HG03139 (cell line): ENCODE measurements around the gene DCAF6.

Experiments used
- ATAC-seq: cut with Tn5 transposase; IDR thresholded peaks from one replicate; pipeline ENCODE4 v1.9.1; 2021; ENCODE audit not compliant: unreplicated experiment

Gene DCAF6

DNA sequence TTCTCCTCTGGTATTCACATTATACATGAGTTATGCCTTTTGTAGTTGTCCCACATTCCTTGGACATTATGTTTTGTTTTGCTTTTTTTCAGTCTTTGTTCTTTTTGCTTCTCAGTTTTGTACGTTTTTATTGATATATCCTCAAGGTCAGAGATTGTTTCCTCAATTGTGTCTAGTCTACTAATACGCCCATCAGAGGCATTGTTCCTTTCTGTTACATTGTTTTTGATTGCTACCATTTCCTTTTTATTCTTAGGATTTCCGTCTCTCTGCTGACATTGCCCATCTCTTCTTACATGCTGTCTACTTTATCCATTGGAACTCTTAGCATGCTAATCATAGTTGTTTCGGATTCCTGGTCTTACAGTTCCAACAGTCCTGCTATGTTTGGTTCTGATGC lies 28.2 kb downstream of the DCAF6 start:
- no peak for ATAC-seq

DNA sequence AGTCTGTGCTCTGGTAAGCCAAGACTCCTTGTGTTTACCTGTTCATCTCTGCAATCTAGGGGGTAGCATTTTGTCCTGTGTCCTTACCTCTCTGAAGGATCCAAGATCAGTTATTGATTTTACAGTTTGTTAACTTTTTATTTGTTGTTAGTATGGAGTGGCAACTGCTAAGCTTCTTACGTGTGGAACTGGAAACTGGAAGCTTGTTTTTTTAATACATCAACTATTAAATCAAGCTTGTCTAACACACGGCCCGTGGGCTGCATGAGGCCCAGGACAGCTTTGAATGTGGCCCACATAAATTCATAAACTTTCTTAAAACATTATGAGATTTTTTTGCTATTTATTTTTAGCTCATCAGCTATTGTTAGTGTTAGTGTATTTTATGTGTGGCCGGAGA lies 29.6 kb downstream of the DCAF6 start:
- ATAC-seq, result no peak

DNA sequence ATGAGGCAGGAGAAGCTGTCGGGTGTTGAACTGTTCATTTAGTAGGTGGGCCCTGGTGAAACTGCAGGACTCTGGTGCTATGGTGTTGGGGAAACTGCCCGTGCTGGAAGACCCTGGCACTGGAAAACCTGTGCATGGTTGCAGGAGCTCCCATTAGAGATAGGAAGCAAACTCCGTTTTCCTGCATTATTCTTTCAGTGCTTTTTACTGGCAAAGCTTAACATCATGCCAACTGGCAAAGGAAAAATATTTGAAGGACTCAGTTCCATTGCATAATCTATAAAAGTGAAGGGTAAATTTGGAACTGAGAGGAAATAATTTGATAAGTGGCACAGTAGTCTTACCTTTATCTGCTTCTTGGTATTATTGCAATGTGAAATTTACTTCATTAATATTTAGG lies 32.1 kb downstream of the DCAF6 start:
- no peak for ATAC-seq

DNA sequence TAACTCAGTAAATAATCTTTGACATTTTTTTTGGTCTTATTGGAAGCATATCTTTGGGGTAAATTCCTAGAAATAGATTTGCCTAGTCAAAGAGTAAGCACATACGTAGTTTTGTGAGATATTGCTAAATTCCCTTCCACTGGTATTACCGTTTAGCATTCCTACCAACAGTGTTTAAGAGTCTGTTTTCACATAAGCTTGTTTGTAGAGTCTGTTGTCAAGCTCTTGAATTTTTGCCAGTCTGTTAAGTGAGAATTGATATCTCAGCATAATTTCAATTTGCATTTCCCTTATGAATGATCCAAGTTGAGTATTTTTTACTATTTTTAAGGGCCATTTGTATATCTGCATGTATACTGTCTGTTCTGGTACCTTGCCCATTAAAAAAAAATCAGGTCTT lies 37.3 kb downstream of the DCAF6 start:
- no peak for ATAC-seq

DNA sequence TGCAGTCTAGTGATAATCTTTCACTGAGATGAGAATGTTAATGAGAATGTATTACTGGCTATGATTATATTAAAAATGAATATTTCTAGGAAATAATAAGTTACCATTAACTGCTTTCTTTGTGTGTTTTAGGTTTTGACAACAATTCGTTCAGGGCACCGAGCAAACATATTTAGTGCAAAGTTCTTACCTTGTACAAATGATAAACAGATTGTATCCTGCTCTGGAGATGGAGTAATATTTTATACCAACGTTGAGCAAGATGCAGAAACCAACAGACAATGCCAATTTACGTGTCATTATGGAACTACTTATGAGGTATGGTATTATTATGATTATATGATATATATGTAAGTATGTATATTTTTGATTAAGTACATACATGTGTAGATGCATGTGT lies 38.2 kb downstream of the DCAF6 start:
- no peak for ATAC-seq

DNA sequence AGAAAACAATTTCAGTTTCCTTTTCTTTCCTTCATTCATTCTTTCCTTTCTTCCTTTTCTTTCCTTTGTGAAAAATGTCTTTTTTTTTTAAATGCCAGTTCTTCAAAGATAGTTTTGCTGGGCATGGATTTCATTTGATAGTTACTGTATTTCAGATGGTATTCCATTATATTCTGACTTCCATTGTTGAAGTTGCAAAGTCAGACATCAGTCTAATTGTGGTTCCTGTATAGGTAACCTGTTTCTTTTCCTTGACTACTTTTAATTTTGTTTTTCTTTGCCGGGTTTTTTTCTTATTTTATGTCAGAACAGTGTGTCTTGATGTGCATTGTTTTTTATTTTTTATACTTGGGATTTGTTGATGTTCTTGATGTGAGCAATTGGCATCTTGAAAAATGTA lies 40.8 kb downstream of the DCAF6 start:
- ATAC-seq, result no peak

DNA sequence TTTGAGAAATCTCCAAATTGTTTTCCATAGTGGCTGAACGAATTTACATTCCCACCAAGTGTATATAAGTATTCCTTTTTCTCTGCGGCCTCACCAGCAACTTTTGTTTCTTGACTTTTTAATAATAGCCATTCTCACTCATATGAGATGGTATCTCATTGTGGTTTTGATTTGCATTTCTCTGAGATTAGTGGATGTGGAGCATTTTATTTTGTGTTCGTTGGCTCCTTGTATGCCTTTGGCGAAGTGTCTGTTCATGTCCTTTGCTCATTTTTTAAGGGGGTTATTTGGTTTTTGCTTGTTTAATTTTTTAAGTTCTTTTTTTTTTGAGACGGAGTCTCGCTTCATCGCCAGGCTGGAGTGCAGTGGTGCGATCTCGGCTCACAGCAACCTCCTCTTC lies 45.5 kb downstream of the DCAF6 start:
- ATAC-seq, result no peak

DNA sequence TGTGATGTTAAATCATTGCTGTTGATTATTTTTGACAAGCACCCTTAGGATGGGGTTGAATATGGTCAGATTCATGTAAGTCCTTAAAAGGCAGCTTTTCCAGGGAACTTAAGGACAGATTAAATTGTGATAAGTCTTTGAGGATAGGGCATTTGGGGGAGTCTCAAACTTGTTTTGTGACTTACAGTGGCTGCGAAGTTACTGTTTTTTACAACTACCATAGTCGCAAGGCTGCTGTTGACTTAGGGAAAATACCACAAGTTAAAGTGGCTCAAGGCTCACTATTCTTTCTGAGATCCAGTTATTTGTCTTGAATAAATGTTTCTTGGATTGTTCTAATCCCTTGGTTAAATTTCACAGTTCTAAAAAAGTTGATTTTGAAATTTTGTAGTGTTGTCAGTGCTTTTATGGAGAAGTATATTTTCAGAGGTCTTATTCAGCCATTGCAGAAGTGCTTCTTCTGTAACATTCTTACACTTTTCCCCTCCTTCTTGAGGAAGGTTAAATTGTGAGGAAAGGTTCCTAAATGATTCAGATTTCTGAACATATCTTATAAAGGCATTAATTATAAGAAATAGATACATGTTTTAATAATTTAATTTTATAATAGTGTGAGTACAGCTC lies 47.4 kb downstream of the DCAF6 start:
- no peak for ATAC-seq

DNA sequence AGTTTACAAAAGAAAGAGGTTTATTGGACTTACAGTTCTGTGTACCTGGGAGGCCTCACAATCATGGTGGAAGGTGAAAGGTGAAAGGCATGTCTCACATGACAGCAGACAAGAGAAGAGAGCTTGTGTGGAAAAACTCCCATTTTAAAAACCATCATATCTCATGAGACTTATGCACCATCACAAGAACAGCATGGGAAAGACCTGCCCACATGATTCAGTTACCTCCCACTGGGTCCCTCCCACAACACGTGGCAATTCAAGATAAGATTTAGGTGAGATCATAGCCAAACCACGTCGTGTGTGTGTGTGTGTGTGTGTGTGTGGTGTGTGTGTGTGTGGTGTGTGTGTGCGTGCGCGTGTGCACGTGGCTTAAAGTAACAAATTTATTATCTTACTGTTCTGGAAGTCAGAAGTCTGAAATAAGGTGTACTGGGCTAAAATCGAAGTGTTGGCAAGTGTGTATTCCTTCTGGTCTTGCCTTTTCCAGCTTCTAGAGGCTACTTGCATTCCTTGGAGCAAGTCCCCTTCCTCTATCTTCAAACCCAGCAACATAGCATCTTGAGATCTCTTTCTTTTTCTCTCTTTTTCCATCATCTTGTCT lies 48.5 kb downstream of the DCAF6 start:
- no peak for ATAC-seq

DNA sequence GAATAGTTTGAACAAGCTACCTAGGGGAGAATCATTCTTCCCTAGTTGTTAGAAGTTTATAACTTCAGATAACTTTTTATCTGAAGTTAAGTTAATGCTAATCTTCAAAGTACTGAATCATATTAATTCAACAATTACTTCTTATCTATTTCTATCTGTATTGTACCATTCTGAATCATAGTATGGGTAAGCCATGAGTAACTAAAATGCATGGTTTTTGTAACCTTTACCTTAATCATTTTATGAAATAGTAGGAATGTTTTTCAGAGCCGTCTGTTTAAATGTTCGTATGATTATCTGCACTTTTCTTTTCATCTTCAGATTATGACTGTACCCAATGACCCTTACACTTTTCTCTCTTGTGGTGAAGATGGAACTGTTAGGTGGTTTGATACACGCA lies 50.7 kb downstream of the DCAF6 start:
- ATAC-seq, result no peak

DNA sequence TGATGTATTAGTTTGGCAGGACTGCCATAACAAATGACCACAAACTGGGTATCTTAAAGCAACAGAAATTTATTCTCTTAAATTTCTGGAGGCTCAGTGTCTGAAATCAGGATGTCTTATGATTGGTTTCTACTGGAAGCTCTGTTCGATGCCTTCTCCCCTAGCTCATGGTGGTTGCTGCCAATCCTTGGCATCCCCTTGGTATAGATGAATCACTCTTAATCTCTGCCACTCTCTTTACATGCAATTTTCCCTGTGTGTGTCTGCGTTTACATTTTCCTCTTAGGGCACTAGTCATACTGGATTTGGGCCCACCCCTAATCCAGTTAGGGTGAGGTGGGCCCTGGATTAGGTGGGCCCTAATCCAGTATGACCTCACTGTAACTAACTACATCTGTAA lies 55.1 kb downstream of the DCAF6 start:
- no peak for ATAC-seq

DNA sequence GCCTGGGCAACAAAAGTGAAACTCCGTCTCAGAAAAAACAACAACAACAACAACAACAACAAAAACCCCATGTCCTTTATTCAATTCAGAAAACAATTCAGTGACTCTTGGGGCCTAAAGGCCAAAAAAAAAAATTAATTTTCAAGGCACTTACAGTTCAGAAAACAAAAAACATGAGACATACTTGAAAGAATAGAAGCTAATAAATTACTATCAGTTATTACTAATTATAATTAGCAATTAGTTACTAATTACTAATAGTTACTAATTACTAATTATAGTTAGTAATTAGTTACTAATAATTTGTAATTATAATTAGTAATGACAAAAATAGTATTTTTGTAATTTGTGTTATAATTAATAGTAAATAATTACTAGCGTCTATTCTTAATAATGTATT lies 57.2 kb downstream of the DCAF6 start:
- ATAC-seq, result no peak

DNA sequence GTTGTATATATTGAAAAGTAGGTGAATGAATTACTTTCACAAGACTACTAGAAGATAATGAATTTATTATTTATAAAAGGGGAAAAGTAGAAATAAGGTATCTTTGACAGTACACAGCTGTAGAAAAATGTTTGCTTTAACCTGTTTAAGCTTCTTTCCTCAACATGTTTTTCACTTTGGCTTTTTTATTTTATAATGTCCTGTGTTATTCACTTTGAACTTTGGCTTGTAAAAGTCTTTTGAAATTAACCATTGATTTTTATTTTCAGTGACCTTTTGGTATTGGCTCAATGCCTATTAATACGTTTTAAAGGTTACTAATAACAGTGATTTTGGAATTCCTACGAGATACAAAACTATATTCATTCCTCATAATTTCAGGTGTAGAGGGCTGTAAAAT lies 58.1 kb downstream of the DCAF6 start:
- ATAC-seq, result no peak

DNA sequence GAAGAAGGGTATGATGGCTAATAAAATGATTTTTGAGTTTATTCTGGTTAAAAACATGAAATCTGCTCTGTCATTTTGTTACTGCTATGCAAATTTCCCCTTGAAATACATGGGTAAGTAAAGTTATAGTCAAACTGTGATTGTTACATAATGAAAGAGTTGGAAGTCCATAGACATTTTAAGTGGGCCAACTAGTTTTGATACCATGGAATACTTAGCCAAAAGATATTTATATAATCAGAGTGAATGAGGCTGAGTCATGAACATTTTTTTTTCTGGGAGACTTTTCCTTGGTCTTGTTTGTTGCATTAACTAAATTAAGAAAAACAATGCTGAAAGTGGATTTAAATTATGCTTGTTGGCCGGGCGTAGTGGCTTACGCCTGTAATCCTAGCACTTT lies 58.6 kb downstream of the DCAF6 start:
- no peak for ATAC-seq

DNA sequence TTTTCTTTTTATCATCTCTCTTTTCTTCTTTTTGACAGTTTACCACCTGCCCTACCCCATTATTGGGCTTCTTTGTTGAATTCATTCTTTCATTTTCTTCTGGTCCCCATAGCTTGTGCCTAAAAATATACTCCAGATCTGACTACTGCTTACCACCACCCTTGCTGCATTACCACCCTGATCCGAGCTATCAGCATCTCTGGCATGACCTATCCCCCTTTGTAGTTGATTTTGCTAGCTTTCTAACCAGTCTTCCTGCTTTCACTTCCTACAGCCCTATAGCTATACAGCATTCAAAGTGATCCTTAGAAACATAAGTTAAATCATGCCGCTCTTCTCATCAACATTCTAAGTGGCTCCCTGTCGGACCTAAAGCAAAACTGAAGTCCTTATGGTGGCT lies 59.8 kb downstream of the DCAF6 start:
- no peak for ATAC-seq

DNA sequence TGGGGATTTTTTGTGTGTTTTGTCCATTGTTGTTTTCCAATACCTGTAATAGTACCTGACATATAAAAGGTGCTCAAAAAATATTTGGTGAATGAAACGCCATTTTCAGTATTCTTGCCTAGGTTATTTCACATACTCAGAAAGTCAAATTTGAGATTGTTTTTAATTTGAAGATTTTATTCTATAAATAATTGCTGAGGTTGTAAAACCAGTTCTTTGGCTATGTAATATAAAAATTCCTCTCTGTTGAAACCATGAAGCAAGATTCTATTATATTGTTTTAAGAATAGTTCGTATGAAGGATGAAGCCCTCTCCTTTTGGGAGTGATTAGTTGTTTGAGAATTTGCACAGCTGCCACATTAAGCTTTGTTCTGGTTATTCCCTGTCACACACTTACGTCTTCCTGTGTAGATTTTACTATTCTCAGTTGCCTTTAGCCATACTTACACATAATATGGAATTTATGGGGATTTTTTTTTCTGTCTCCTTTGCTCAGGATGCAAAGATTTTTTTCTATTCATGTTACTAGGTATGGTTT lies 60.6 kb downstream of the DCAF6 start:
- no peak for ATAC-seq

DNA sequence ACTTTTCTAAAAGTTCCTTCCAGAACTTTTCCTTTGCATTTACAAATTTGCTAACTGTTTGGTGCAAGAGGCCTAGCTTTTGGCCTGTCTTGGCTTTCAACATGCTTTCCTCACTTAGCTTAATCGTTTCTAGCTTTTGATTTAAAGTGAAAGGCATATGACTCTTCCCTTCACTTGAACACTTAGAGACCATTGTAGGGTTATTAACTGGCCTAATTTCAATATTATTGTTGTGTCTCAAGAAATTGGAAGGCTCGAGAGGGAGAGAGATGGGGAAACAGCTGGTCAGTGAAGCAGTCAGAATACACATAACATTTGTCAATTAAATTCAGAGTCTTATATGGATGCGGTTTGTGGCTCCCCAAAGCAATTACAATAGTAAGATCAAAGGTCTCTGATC lies 63.4 kb downstream of the DCAF6 start:
- ATAC-seq, result no peak

DNA sequence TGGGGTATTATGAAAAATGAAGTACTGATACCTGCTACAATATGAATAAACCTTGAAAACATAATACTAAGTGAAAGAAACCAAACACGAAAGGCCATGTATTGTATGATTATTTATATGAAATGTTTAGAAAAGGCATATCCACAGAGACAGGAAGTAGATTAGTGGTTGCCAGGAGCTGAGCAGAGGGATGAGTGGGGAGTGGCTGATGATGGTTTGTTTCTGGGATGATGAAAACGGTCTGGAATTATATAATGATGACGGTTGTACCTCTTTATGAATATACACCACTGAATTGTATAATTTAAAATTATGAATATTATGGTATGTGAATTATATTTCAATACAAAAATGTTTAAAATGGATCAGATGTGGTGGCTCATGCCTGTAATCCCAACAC lies 64.2 kb downstream of the DCAF6 start:
- no peak for ATAC-seq

DNA sequence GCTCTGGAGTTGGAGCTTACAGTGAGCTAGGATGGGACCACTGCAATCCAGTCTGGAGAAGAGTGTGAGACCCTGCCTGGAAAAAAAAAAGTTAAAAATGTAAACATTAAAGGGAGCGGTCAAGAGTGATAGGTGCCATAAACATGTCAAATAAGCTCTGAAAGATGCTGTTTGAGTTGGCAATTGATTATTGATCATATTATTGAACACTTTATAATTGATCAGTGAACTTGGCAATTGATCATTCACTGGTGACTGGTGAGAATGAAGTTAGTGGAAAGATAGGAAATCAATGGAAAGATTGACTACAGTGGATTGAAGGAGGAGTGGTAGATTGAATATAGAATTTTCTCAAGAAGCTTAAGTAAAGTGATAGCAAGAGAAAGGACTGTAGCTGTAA lies 64.7 kb downstream of the DCAF6 start:
- ATAC-seq, result no peak

DNA sequence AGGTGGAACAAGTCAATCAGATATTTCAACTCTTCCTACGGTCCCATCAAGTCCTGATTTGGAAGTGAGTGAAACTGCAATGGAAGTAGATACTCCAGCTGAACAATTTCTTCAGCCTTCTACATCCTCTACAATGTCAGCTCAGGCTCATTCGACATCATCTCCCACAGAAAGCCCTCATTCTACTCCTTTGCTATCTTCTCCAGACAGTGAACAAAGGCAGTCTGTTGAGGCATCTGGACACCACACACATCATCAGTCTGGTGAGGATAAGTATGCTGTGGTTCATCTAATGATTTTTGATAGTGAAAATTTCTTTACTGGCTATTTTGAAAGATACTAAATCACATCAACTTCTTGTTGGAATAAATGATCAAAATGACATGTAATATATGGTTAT lies 68.0 kb downstream of the DCAF6 start:
- no peak for ATAC-seq

DNA sequence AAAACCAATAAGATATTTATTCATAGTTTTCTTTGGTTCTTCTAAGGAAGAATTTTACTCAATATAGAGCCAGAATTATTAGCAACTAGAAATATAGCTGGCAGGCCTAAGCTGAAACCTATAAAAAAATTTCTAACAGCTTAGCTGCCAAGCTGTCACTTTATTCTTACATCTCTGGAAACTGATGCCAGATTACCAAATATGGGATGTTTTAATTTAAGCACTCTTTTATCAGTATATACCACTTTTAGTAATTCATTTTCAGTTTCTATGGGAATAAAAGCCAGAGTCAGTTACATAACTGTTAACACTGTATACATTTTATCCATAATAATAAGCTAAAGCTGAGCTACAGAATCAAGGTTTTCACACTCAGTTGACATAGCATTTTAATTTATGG lies 69.0 kb downstream of the DCAF6 start:
- no peak for ATAC-seq

DNA sequence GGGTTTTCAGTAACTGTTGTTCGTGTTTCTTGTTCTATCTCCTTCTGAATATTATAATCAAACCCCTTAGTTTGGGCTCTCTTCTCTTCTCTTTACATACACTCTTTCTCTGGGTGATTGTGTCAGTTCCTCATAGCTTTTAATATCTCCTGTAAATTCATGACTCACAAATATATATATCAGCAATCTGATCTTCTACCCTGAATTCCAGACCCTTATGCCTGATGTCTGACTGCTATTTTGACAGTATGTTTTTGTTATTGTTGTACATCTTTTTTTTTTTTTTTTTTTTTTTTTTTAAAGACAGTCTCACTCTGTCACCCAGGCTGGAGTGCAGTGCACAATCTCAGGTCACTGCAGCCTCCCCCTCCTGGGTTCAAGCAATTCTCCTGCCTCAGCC lies 71.2 kb downstream of the DCAF6 start:
- ATAC-seq, result no peak

DNA sequence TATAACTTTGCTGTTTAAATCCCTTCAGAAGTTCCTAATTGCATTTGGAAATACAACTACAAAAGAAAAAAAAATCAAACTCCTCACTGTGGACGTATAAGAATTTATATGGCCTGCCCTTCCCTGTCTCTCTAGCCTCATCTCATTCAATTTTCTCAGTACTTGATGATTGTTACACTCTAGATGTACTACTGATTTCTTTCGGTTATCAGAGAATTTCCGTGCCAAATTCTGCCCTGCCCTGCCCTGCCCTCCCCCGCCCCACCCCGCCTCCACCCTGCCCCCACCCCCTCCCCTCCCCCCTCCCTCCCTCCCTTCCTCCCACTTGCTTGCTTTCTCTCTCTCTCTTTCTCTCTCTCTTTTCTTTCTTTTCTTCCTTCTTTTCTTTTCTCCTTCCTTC lies 72.1 kb downstream of the DCAF6 start:
- no peak for ATAC-seq
